ENCODE data around the gene MACROD2. TPM values are rescaled to one million over a fixed set of nuclear protein-coding genes. Genes with fewer than 3 reads are reported as not detected.

Gene MACROD2
- total RNA-seq, 1 donor from 2014 or later = 6.7 TPM

GRCh38 chr20:14957402-14957801, 962.1 kb downstream of the MACROD2 start:
- Mint-ChIP-seq H3K9me3 (peaks cover 9% of the 10 kb centered on the region), H3K36me3 (peaks cover 10% of the 10 kb centered on the region)

DNA sequence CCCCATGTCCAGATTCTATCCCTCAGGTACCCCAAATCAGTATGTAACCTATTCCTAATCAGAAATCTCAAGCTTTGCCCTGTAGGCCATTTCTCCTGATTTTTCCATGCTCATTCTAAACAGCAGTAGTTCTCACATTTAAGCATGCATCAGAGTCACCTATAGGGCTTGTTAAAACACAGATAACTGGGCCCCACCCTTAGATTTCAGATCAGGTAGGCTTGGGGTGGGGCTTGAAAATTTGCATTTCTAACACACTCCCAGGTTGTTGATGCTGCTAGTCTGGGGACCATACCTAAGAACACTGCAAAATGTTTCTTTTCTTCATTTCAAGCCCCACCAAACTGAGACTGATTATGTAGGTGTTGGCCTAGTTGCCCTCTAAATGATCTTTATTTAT, 963.3 kb downstream of the MACROD2 start:
- DNase-seq (ENCODE audit: extremely low spot score, unreplicated experiment) = no peak
- Mint-ChIP-seq H3K9me3 (peaks cover 9% of the 10 kb centered on the region), H3K4me3 (no peak overlapping the region), H3K4me1 (ENCODE audit: unreplicated experiment) (peaks cover 37% of the 10 kb centered on the region), H3K27me3 (peaks cover 7% of the 10 kb centered on the region), H3K36me3 (peaks cover 10% of the 10 kb centered on the region), H3K27ac (no peak overlapping the region)
- TF ChIP-seq CTCF (conservative IDR thresholded peaks at IDR 0.05) = no peak

More at GRCh38 chr20:14957402-14957801, 962.1 kb downstream of the MACROD2 start:
- TF ChIP-seq CTCF (conservative IDR thresholded peaks at IDR 0.05) = no peak
- no peak overlapping the region for H3K27ac Mint-ChIP-seq
- H3K4me3 Mint-ChIP-seq = no peak overlapping the region
- peaks cover 7% of the 10 kb centered on the region for H3K27me3 Mint-ChIP-seq
- peaks cover 36% of the 10 kb centered on the region for H3K4me1 Mint-ChIP-seq (ENCODE audit: unreplicated experiment)
- DNase-seq (ENCODE audit: extremely low spot score, unreplicated experiment) = no peak

DNA sequence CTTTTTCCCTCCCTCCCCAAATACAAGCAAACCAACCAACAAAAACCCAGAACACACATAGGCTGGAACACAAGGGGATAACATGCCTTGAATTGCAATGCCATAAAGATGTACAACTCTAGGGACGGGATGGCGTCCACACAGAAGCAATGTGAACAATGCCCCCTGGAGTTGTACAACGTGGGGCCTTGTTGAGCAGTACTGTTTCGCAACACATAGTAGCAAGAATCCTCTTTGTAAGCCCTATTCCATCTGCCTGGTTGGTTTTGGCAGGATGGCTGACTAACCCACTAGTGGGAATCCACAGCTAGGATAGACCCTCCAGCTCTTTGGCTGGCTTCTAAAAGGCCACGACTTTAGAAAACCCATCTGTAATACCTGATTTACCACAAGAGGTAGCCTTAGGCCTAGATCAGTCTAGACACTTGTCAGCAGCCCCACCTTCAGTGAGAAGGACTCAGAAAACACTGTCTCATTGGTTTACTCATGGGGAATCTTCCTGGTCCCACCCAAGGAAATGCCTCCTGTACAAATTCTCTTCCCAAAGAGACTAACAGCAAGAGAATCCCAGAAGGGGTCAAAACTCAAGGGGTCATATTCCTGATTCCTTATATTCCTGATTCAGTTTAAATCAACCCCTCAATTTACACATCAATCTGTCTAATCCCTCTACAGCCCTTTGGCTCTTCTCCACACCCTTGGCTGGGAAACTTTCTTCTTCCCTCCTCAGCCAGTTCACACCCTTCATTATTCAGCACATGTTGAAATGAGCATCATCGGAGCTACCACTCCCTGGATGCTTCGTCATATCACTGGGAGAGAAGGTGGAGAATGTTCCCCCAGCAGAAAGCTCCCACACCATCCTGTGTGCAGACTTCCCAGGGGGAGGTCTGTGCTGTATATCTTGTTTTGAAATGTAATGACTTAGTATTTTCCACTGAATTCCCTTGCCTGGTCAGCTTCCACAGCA, 964.5 kb downstream of the MACROD2 start:
- Mint-ChIP-seq H3K27ac (peak overlapping the region; percentile 85), H3K9me3 (peaks cover 9% of the 10 kb centered on the region)

DNA sequence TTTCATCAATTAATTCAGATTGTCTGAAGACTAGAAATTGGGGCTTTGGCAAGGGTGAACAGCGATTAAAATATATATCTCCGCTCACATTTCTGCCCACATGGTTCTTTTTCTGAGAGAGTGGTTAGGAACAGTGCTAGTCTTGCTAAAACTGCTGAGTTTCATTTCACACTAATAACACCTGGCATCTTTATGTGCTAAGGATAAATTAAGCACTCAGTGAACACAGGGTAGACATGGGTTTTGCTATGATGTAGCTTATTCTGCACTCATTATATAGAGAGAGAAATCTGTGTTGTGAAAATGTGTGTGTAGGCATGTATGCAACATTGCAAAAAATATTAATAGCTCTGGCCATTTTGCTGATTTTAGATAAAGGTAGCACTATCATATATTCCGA, 965.5 kb downstream of the MACROD2 start:
- no peak overlapping the region for H3K27ac Mint-ChIP-seq
- no peak overlapping the region for H3K4me3 Mint-ChIP-seq
- no peak for TF ChIP-seq CTCF (conservative IDR thresholded peaks at IDR 0.05)
- peaks cover 9% of the 10 kb centered on the region for H3K9me3 Mint-ChIP-seq
- H3K27me3 Mint-ChIP-seq = peaks cover 7% of the 10 kb centered on the region
- H3K4me1 Mint-ChIP-seq (ENCODE audit: unreplicated experiment) = peaks cover 31% of the 10 kb centered on the region
- DNase-seq (ENCODE audit: extremely low spot score, unreplicated experiment) = no peak
- H3K36me3 Mint-ChIP-seq = peaks cover 10% of the 10 kb centered on the region

More for the DNA sequence above, 964.5 kb downstream of the MACROD2 start:
- Mint-ChIP-seq H3K4me1 (ENCODE audit: unreplicated experiment) (peaks cover 39% of the 10 kb centered on the region), H3K36me3 (peaks cover 10% of the 10 kb centered on the region), H3K4me3 (peak overlapping the region; percentile 21), H3K27me3 (peaks cover 7% of the 10 kb centered on the region)
- TF ChIP-seq CTCF (conservative IDR thresholded peaks at IDR 0.05) = no peak
- no peak for DNase-seq (ENCODE audit: extremely low spot score, unreplicated experiment)

DNA sequence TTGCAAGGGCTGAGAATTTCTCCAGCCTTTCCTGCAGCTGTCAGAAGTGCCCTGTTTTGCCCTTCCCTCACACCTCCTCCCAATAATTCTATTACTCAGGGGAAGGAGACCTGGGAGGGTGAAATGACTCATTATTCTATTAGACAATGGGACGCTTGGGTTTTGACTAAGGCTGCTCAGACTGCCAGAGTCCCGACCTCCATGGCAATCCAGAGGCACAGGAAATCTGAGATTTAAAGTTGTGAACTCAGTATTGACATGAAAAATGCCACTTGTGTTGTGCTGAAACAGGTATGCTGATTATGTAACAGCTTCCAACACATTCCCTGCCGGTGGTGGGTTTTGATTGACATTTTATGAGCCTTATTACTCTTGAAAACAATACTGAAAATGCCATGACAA, 967.9 kb downstream of the MACROD2 start:
- H3K4me1 Mint-ChIP-seq (ENCODE audit: unreplicated experiment) = peaks cover 19% of the 10 kb centered on the region
- peaks cover 9% of the 10 kb centered on the region for H3K9me3 Mint-ChIP-seq
- H3K27me3 Mint-ChIP-seq = peaks cover 7% of the 10 kb centered on the region
- peaks cover 10% of the 10 kb centered on the region for H3K36me3 Mint-ChIP-seq
- TF ChIP-seq CTCF (conservative IDR thresholded peaks at IDR 0.05) = no peak
- no peak for DNase-seq (ENCODE audit: extremely low spot score, unreplicated experiment)
- no peak overlapping the region for H3K4me3 Mint-ChIP-seq
- H3K27ac Mint-ChIP-seq = no peak overlapping the region
